T-helper 1 cell treated with Interleukin-12 subunit alpha and Interleukin-12 subunit beta and Interleukin-4 antibody, amounts not matched to agents 30 μg/mL and 1 μg/mL, for 36 hours (primary cell): ENCODE data around the gene EOMES.

Source experiments
- H3K27ac Mint-ChIP-seq: one replicate; pipeline ENCODE4 v1.8.0; 2021; ENCODE audit warnings: mild to moderate bottlenecking, mixed read lengths
- H3K27me3 Mint-ChIP-seq: one replicate; pipeline ENCODE4 v1.8.0; 2021; ENCODE audit warnings: low read depth, mixed read lengths
- H3K36me3 Mint-ChIP-seq: one replicate; pipeline ENCODE4 v1.8.0; 2021; ENCODE audit warnings: low read depth, mixed read lengths
- H3K4me1 Mint-ChIP-seq: one replicate; pipeline ENCODE4 v1.8.0; 2021; ENCODE audit warnings: low read depth, mixed read lengths
- H3K4me3 Mint-ChIP-seq: one replicate; pipeline ENCODE4 v1.8.0; 2021; ENCODE audit warnings: mild to moderate bottlenecking, moderate library complexity, mixed read lengths
- H3K9me3 Mint-ChIP-seq: one replicate; pipeline ENCODE4 v1.8.0; 2021; ENCODE audit warnings: mixed read lengths

EOMES gene

GRCh38 chr3:27714692-27715453 is 7.2 kb downstream of the EOMES start:
- peak overlapping the region; percentile 90 for H3K4me3 Mint-ChIP-seq

GRCh38 chr3:27714146-27714526 is 8.0 kb downstream of the EOMES start:
- Mint-ChIP-seq H3K4me3 (peak overlapping the region; percentile 90), H3K27ac (peak overlapping the region; percentile 49), H3K36me3 (peaks cover 26% of the 10 kb centered on the region), H3K27me3 (peaks cover 84% of the 10 kb centered on the region), H3K9me3 (no peaks in the 10 kb centered on the region), H3K4me1 (peaks cover 28% of the 10 kb centered on the region)

More at GRCh38 chr3:27714692-27715453, 7.2 kb downstream of the EOMES start:
- peaks cover 30% of the 10 kb centered on the region for H3K4me1 Mint-ChIP-seq
- H3K36me3 Mint-ChIP-seq: peaks cover 28% of the 10 kb centered on the region
- H3K9me3 Mint-ChIP-seq: no peaks in the 10 kb centered on the region
- H3K27ac Mint-ChIP-seq: peak overlapping the region; percentile 49
- H3K27me3 Mint-ChIP-seq: peaks cover 87% of the 10 kb centered on the region

- Mint-ChIP-seq H3K36me3 (peaks cover 24% of the 10 kb centered on the region), H3K4me3 (peak overlapping the region; percentile 90), H3K4me1 (peaks cover 26% of the 10 kb centered on the region), H3K27me3 (peaks cover 84% of the 10 kb centered on the region), H3K9me3 (no peaks in the 10 kb centered on the region), H3K27ac (peak overlapping the region; percentile 65)
These were observed 8.5 kb downstream of the EOMES start for GRCh38 chr3:27713435-27714145.

- peak overlapping the region; percentile 90 for H3K4me3 Mint-ChIP-seq
- peaks cover 26% of the 10 kb centered on the region for H3K4me1 Mint-ChIP-seq
- H3K27ac Mint-ChIP-seq: peak overlapping the region; percentile 27
- H3K36me3 Mint-ChIP-seq: peaks cover 22% of the 10 kb centered on the region
- no peaks in the 10 kb centered on the region for H3K9me3 Mint-ChIP-seq
- peaks cover 79% of the 10 kb centered on the region for H3K27me3 Mint-ChIP-seq
These were observed 9.1 kb downstream of the EOMES start for GRCh38 chr3:27713078-27713423.

GRCh38 chr3:27712136-27713077 is 9.7 kb downstream of the EOMES start:
- H3K27me3 Mint-ChIP-seq: peaks cover 73% of the 10 kb centered on the region
- peaks cover 24% of the 10 kb centered on the region for H3K4me1 Mint-ChIP-seq
- H3K9me3 Mint-ChIP-seq: no peaks in the 10 kb centered on the region
- H3K4me3 Mint-ChIP-seq: peak overlapping the region; percentile 90
- peaks cover 18% of the 10 kb centered on the region for H3K36me3 Mint-ChIP-seq
- peak overlapping the region; percentile 82 for H3K27ac Mint-ChIP-seq

GRCh38 chr3:27708250-27708649 is 13.9 kb downstream of the EOMES start:
- no peaks in the 10 kb centered on the region for H3K9me3 Mint-ChIP-seq
- peaks cover 57% of the 10 kb centered on the region for H3K27me3 Mint-ChIP-seq
- no peak overlapping the region for H3K27ac Mint-ChIP-seq
- H3K4me1 Mint-ChIP-seq: peaks cover 10% of the 10 kb centered on the region
- H3K36me3 Mint-ChIP-seq: no peaks in the 10 kb centered on the region
- no peak overlapping the region for H3K4me3 Mint-ChIP-seq

GRCh38 chr3:27699067-27699466 is 23.1 kb downstream of the EOMES start:
- Mint-ChIP-seq H3K4me1 (no peaks in the 10 kb centered on the region), H3K27me3 (peaks cover 12% of the 10 kb centered on the region), H3K27ac (no peak overlapping the region), H3K36me3 (no peaks in the 10 kb centered on the region), H3K9me3 (peaks cover 5% of the 10 kb centered on the region), H3K4me3 (no peak overlapping the region)

- peaks cover 22% of the 10 kb centered on the region for H3K27me3 Mint-ChIP-seq
- H3K9me3 Mint-ChIP-seq: peaks cover 5% of the 10 kb centered on the region
- no peak overlapping the region for H3K27ac Mint-ChIP-seq
- H3K36me3 Mint-ChIP-seq: no peaks in the 10 kb centered on the region
- H3K4me3 Mint-ChIP-seq: no peak overlapping the region
- H3K4me1 Mint-ChIP-seq: no peaks in the 10 kb centered on the region
These were observed 25.2 kb downstream of the EOMES start for GRCh38 chr3:27696906-27697305.

- H3K27ac Mint-ChIP-seq: no peak overlapping the region
- no peaks in the 10 kb centered on the region for H3K4me1 Mint-ChIP-seq
- peaks cover 31% of the 10 kb centered on the region for H3K27me3 Mint-ChIP-seq
- no peak overlapping the region for H3K4me3 Mint-ChIP-seq
- no peaks in the 10 kb centered on the region for H3K36me3 Mint-ChIP-seq
- H3K9me3 Mint-ChIP-seq: peaks cover 10% of the 10 kb centered on the region
These were observed 26.5 kb downstream of the EOMES start for GRCh38 chr3:27695636-27696035.

- Mint-ChIP-seq H3K4me3 (no peak overlapping the region), H3K9me3 (peaks cover 9% of the 10 kb centered on the region), H3K36me3 (no peaks in the 10 kb centered on the region), H3K27ac (no peak overlapping the region), H3K27me3 (peaks cover 42% of the 10 kb centered on the region), H3K4me1 (no peaks in the 10 kb centered on the region)
These were observed 34.1 kb downstream of the EOMES start for GRCh38 chr3:27688053-27688452.

- H3K4me1 Mint-ChIP-seq: no peaks in the 10 kb centered on the region
- no peak overlapping the region for H3K27ac Mint-ChIP-seq
- H3K4me3 Mint-ChIP-seq: no peak overlapping the region
These were observed 35.5 kb downstream of the EOMES start for GRCh38 chr3:27686642-27687041.

GRCh38 chr3:27685474-27685873 is 36.6 kb downstream of the EOMES start:
- Mint-ChIP-seq H3K4me1 (peaks cover 9% of the 10 kb centered on the region), H3K27me3 (peaks cover 26% of the 10 kb centered on the region), H3K9me3 (peaks cover 3% of the 10 kb centered on the region)

More at GRCh38 chr3:27686642-27687041, 35.5 kb downstream of the EOMES start:
- Mint-ChIP-seq H3K9me3 (peaks cover 9% of the 10 kb centered on the region), H3K36me3 (no peaks in the 10 kb centered on the region), H3K27me3 (peaks cover 28% of the 10 kb centered on the region)

GRCh38 chr3:27684302-27684701 is 37.8 kb downstream of the EOMES start:
- H3K9me3 Mint-ChIP-seq: no peaks in the 10 kb centered on the region
- H3K4me3 Mint-ChIP-seq: no peak overlapping the region
- peaks cover 9% of the 10 kb centered on the region for H3K4me1 Mint-ChIP-seq
- H3K36me3 Mint-ChIP-seq: no peaks in the 10 kb centered on the region
- peaks cover 19% of the 10 kb centered on the region for H3K27me3 Mint-ChIP-seq
- H3K27ac Mint-ChIP-seq: no peak overlapping the region

More at GRCh38 chr3:27685474-27685873, 36.6 kb downstream of the EOMES start:
- H3K36me3 Mint-ChIP-seq: no peaks in the 10 kb centered on the region
- H3K27ac Mint-ChIP-seq: no peak overlapping the region
- H3K4me3 Mint-ChIP-seq: no peak overlapping the region

- H3K9me3 Mint-ChIP-seq: no peaks in the 10 kb centered on the region
- peaks cover 11% of the 10 kb centered on the region for H3K4me1 Mint-ChIP-seq
- H3K27me3 Mint-ChIP-seq: peaks cover 14% of the 10 kb centered on the region
- H3K4me3 Mint-ChIP-seq: no peak overlapping the region
- no peaks in the 10 kb centered on the region for H3K36me3 Mint-ChIP-seq
- peak overlapping the region; percentile 81 for H3K27ac Mint-ChIP-seq
These were observed 40.8 kb downstream of the EOMES start for GRCh38 chr3:27681249-27681748.
